ENCODE results near the gene TMEM132D.

The TMEM132D gene

GRCh38 chr12:129746318-129746717 lies 157.5 kb downstream of the TMEM132D start:
- DNase-seq (ENCODE audit: low spot score) (no peak), FAIRE-seq (no peak)

- no peak for FAIRE-seq
- DNase-seq (ENCODE audit: low spot score), result no peak
Observed at GRCh38 chr12:129729170-129729569, 174.7 kb downstream of the TMEM132D start.

- FAIRE-seq (no peak), DNase-seq (ENCODE audit: low spot score) (no peak)
Observed at GRCh38 chr12:129727100-129727499, 176.7 kb downstream of the TMEM132D start.

DNA sequence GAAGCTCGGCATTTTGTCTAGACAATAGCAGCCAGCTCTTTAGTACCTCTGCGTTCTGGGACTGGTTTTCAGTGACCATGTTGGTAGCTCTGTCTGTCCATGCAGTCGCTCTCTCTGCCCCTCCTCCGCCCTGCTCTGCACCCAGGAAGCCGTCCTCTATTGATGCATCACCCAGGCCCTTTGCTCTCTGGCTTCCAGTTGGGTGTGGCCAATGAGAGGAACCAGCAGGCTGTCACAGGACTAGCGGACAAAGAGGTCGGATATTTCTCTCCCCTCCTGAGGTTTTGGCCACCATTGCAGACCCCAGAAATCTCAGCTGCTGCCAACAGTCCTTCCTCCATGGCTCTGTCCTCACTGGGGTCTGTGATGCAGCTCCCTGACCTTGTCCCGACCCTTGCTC lies 180.6 kb downstream of the TMEM132D start:
- no peak for DNase-seq (ENCODE audit: low spot score)
- no peak for FAIRE-seq

DNA sequence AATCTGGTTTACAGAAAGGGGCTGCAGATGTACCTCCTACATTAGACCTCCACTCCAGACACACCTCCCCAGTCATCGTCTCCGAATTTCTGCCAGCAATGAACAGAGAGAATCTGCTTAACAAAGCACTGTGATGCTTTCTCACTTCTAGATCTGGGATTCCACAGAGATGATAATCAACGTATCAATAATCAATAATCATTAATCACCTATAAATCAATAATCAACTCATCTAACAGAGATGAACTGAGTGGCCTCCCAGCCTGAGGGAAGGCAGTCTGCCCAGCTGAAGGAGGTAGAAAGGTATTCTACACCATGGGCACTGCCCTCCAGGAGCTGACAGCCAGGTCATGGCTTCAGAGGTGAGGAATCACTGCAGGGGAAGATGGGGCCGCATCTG lies 183.2 kb downstream of the TMEM132D start:
- FAIRE-seq, result no peak
- no peak for DNase-seq (ENCODE audit: low spot score)

DNA sequence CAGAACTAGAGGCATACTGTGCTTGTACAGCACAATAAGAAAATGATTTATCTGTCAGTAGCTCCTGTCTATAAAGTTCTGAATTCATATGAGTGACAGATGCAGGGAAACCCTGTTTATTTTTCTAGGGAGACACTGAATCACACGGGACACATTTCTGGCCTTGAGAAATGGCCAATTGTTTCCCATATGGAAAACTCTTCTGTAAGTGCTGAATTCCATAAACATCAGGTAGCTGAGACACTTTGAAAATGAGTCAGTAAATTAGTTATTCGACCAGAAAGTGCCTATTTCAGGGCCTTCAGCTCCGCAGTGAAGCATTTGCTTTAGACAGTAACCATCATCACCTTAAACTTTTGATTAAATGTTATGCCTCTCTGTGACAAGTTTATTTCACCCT lies 184.4 kb downstream of the TMEM132D start:
- DNase-seq (ENCODE audit: low spot score) (peak; percentile 11), FAIRE-seq (no peak)

GRCh38 chr12:129717438-129717837 lies 186.4 kb downstream of the TMEM132D start:
- FAIRE-seq (peak; percentile 22), DNase-seq (ENCODE audit: low spot score) (no peak)

GRCh38 chr12:129716825-129717224 lies 187.0 kb downstream of the TMEM132D start:
- FAIRE-seq (no peak), DNase-seq (ENCODE audit: low spot score) (no peak)

- no peak for DNase-seq (ENCODE audit: low spot score)
- no peak for FAIRE-seq
Observed at GRCh38 chr12:129706716-129707115, 197.1 kb downstream of the TMEM132D start.

- DNase-seq (ENCODE audit: low spot score) (no peak), FAIRE-seq (no peak)
Observed at GRCh38 chr12:129704232-129704830, 199.5 kb downstream of the TMEM132D start.

DNA sequence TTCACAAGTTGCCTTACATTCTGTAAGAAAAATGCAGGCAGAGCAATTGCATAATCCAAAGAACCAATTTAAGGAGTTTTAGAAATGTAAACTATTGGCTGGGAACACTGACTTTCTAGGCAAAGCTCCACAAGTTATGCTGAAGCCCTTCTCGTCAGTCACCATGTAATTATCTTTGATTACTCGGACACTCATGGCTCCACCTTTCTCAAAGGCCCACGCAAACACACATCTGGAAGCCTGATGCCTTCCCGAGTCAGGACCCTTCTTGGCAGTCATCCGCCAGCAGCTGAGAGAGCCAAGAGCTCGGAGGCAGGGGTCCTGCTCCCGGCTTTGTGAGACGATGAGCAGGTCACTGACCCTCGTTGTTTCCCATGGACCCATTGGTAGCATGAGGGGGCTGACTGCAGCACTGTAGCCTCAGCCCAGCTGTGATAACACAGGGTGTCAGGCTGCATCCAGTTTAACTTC lies 202.2 kb downstream of the TMEM132D start:
- FAIRE-seq (no peak), DNase-seq (ENCODE audit: low spot score) (no peak)

- no peak for FAIRE-seq
- DNase-seq (ENCODE audit: low spot score), result no peak
Observed at GRCh38 chr12:129700036-129700435, 203.8 kb downstream of the TMEM132D start.

GRCh38 chr12:129696926-129697325 lies 206.9 kb downstream of the TMEM132D start:
- DNase-seq (ENCODE audit: low spot score) (no peak), FAIRE-seq (no peak)

DNA sequence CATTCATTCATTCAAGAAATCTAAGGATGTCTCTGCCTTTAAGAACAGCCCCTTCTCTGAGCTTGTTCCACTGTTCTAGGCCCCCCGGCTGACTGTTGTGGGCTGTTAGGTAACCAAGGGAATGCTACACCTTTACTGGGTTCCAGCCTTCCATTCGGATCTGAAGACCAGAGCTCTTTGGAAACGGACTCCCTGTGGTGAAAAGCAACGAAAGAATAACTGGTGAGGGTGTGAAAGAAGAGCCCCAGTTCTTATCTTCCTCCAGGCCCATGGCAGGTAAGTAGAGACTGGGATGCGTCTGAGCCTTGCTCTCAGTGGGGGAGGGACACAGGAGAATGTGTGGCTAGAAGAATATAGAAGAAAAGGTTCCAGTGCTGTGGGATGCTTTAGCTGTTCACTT lies 207.4 kb downstream of the TMEM132D start:
- DNase-seq (ENCODE audit: low spot score) (no peak), FAIRE-seq (no peak)

- no peak for FAIRE-seq
- DNase-seq (ENCODE audit: low spot score), result no peak
Observed at GRCh38 chr12:129693731-129694130, 210.1 kb downstream of the TMEM132D start.

GRCh38 chr12:129687731-129688130 lies 216.1 kb downstream of the TMEM132D start:
- FAIRE-seq, result no peak
- no peak for DNase-seq (ENCODE audit: low spot score)

DNA sequence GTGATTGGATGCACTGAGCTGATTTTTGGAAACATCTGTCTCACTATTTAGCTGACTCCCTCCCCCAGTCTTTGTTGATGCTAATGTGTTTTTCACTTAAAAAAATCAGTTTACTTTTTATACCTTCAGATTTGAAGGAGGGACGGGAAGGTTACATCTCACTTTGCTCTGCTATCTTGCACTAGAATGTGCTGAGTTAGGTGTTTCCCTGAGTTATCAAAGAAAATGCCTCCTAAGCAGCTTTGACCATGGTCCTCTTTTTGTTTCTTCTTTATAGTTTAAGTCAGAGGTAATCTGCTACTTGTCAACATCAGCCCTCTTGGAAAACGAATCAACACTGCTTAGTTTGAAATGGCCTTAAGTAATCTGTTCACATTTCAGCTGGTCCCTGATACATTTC lies 222.0 kb downstream of the TMEM132D start:
- no peak for FAIRE-seq

DNA sequence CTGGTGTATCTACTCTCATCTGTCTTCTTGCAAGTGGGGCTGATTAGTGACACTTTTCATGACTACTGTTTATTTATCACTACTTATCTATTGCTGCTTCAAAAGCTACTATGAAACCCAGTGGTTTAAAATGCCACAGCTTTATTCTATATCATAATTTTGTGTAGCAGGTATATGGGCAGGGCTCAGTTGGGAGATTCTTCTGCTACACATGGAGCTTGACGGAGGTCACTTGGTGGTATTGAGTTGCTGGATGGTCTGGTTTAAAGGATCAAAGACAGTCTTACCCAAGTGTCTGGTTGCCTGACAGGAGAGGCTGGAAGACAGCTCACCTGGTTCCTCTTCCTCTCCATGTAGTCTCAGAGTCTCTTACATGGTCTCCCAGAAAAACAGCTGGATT lies 222.7 kb downstream of the TMEM132D start:
- FAIRE-seq (no peak), DNase-seq (ENCODE audit: low spot score) (no peak)

More for the DNA sequence above, 222.0 kb downstream of the TMEM132D start:
- no peak for DNase-seq (ENCODE audit: low spot score)

GRCh38 chr12:129676411-129676810 lies 227.4 kb downstream of the TMEM132D start:
- DNase-seq (ENCODE audit: low spot score) (no peak), FAIRE-seq (no peak)

GRCh38 chr12:129675947-129676346 lies 227.9 kb downstream of the TMEM132D start:
- DNase-seq (ENCODE audit: low spot score) (no peak), FAIRE-seq (no peak)

GRCh38 chr12:129675496-129675895 lies 228.3 kb downstream of the TMEM132D start:
- DNase-seq (ENCODE audit: low spot score) (no peak), FAIRE-seq (no peak)

DNA sequence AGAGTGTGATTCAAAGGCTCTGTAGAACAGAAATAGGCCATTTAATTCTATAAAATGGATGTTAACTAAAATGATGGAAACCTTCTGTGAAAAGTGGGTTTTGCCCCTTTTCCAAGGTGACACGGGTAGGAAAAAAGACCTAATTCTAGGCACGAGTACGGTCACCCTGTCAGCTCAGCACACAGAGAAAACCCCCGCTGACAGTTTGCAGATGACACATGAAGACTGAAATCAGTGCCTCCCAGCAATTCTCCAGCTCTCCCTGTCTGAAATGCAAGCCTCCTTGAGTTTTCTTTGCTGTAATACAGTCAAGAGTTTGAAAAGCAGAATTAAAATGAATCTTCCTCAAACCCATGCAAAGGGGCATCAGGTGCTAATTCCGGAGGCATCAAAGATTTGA lies 230.0 kb downstream of the TMEM132D start:
- no peak for FAIRE-seq

GRCh38 chr12:129672110-129672509 lies 231.7 kb downstream of the TMEM132D start:
- FAIRE-seq, result no peak

More for the DNA sequence above, 230.0 kb downstream of the TMEM132D start:
- no peak for DNase-seq (ENCODE audit: low spot score)

More at GRCh38 chr12:129672110-129672509, 231.7 kb downstream of the TMEM132D start:
- no peak for DNase-seq (ENCODE audit: low spot score)

Data from RCC 7860 (cell line).